ENCODE results near the gene GSTM3.

- TF ChIP-seq, protein P1, sequence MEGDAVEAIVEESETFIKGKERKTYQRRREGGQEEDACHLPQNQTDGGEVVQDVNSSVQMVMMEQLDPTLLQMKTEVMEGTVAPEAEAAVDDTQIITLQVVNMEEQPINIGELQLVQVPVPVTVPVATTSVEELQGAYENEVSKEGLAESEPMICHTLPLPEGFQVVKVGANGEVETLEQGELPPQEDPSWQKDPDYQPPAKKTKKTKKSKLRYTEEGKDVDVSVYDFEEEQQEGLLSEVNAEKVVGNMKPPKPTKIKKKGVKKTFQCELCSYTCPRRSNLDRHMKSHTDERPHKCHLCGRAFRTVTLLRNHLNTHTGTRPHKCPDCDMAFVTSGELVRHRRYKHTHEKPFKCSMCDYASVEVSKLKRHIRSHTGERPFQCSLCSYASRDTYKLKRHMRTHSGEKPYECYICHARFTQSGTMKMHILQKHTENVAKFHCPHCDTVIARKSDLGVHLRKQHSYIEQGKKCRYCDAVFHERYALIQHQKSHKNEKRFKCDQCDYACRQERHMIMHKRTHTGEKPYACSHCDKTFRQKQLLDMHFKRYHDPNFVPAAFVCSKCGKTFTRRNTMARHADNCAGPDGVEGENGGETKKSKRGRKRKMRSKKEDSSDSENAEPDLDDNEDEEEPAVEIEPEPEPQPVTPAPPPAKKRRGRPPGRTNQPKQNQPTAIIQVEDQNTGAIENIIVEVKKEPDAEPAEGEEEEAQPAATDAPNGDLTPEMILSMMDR (IDR thresholded peaks at IDR 0.05; ENCODE audit: insufficient read depth, low read depth, low read length), result no peak
- no peak for TF ChIP-seq EZH2 (IDR thresholded peaks at IDR 0.05; ENCODE audit: insufficient read depth, low read length)
Observed at GRCh38 chr1:109768335-109768650, 27.5 kb upstream of the GSTM3 start.

Measured in astrocyte (in vitro differentiated cells and primary cell).